ENCODE results near the gene C12orf56.
"Not testable (repeated sequence)": the region's sequence is repeated elsewhere in the genome, so short reads cannot be mapped to it uniquely, and the experiment has no call there.

C12orf56 gene

DNA sequence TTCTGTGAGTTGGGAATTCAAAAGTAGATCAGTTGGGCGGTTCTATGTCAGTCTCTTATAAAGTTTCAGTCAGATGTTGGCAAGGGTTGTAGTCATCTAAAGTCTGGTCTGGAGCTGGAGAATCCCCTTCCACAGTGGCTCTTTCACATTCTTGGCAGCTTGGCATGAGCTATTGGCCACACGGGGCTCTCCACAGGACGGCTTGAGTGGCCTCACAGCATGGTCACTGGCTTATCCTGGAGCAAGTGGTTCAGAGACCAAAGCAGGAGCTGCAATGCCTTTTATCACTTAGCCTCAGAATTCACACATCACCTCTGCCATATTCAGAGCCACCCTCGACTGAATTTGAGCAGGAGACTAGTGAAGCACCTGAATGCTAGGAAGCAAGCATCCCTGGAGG is 161.3 kb downstream of the C12orf56 start:
- DNase-seq: no peak

- DNase-seq: no peak
These were observed 164.9 kb downstream of the C12orf56 start for GRCh38 chr12:64225626-64226025.

DNA sequence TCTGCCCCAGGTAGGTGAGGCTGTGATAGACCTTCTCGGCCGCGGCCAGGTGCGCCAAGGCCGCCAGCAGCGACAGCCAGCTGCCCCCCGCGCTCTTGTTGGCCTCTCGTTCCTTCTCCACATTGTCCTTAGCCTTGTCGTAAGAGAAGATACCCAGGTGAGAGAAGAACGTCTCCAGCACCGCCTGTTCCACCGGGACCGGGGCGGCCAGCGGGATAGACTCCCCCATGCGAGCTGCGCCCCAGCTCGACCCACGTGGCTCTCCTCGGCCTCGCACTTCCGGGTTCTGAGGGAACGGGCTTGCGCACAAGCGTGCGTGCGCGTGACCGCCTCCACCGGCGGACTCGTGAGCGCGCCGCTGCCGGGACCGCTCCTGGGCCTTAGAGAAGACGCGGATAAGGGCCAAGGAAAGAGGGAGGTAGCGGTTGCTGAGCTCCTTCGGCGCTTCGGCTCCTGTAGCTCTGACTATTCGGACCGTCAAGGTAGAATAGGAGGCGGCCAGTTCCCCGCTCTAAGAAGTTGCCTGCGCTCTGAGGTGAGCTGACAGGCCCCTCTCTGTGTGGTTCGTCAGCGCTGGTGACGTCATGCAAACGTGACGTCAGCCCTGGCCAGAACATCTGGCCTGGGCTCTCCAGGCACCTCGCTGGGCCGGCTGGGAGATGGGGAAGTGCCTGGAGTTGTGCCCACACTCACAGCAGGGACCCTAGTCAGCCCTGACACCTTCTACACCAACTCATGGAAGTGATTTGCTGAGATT is 168.4 kb downstream of the C12orf56 start, which contains the start of gene KICS2:
Gene KICS2 (minus strand): TSS at position 288 of the 757 bp plus-strand sequence. CDS start 59 bp downstream, at position 229.
- DNase-seq: peak; percentile 89

DNA sequence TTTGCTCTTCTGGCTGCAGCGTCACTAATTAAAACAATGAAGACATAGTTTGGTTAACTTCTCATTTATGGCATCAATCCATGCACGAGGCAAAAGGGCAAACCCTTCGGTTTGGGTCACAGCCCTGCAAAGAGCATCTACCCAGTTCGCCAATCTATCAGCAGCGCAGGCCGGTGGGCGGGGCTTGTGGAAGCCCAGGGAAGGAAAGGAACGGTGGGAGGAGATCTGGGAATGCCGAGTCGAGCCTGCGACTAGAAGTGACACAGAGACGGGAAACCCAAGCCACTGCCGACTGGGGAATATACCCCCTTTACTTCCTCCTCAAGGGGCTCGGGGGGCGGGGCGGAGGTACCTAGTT is 168.9 kb downstream of the C12orf56 start:
- DNase-seq: peak; percentile 89

DNA sequence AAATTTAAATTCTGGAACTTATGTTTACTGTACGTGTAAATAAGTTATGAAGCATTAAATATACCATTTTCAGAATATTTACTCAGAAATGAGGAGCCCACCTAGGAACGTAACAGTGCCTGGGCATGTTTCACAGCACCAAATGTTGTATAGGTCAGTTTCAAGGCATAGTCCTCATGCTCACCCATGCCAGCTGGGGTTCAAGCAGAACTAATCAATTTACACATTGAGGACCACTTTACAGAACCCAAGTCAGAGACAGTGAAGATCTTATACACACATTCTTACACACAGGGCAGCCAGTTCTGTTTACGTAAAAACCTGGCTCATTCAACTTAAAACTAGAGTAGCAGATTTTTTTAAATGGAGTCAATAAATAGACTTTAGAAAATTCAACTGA is 170.5 kb downstream of the C12orf56 start:
- DNase-seq: no peak

GRCh38 chr12:64219145-64219544 is 171.4 kb downstream of the C12orf56 start:
- no peak for DNase-seq

DNA sequence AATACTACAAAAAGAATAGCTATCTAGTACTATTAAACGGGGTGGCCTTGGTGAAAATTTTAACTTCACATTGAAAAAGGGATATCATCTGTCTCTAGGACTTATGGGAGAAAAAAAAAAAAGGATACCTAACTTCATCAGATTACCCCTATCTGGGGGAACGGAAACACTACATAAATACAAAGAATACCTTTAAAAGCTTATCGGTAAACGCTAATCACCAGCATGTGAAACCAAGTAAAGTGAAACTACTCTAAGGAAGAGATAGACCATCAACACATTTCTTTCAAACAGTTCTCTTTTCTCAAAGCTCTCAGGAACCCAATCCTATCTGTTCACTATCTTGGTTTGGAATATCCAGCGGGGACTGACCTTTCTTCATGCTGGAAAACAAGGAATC is 172.0 kb downstream of the C12orf56 start:
- DNase-seq: no peak

GRCh38 chr12:64217643-64218042 is 172.9 kb downstream of the C12orf56 start:
- not testable (repeated sequence) for DNase-seq

- DNase-seq: no peak
These were observed 174.3 kb downstream of the C12orf56 start for GRCh38 chr12:64216239-64216638.
